Measurements from ENCODE around the gene ODC1.

DNA sequence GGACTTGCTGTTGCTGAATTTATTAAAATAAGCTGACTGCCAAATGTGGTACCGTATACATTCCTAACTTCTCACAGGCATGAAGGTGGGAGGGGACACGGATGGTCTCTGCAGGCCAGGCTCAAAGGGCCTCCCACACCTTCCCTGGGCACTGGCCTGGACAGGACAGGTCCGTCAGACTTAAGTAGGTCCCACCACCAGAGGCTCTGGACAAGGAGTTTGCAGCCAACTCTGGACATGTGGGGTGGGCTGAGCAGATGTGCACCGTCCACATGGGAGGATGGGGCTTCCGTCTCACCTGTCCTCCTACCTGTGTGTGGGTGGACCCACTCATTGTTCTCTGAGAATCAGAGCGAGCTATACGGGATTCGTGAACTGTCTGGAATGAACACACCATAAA lies 8.2 kb downstream of the ODC1 start:
- TF ChIP-seq ZFX (IDR thresholded peaks at IDR 0.05) = no peak
- no peak for TF ChIP-seq POLR2A (IDR thresholded peaks at IDR 0.05; ENCODE audit: borderline replicate concordance, extremely low read depth, insufficient read depth, insufficient read length)
- TF ChIP-seq, protein P1, sequence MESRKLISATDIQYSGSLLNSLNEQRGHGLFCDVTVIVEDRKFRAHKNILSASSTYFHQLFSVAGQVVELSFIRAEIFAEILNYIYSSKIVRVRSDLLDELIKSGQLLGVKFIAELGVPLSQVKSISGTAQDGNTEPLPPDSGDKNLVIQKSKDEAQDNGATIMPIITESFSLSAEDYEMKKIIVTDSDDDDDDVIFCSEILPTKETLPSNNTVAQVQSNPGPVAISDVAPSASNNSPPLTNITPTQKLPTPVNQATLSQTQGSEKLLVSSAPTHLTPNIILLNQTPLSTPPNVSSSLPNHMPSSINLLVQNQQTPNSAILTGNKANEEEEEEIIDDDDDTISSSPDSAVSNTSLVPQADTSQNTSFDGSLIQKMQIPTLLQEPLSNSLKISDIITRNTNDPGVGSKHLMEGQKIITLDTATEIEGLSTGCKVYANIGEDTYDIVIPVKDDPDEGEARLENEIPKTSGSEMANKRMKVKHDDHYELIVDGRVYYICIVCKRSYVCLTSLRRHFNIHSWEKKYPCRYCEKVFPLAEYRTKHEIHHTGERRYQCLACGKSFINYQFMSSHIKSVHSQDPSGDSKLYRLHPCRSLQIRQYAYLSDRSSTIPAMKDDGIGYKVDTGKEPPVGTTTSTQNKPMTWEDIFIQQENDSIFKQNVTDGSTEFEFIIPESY (IDR thresholded peaks at IDR 0.05; ENCODE audit: extremely low read depth, insufficient replicate concordance, low read length) = no peak
- no peak for TF ChIP-seq POLR2AphosphoS5 (IDR thresholded peaks at IDR 0.05; ENCODE audit: low read depth, low read length)
- TF ChIP-seq, protein P2, sequence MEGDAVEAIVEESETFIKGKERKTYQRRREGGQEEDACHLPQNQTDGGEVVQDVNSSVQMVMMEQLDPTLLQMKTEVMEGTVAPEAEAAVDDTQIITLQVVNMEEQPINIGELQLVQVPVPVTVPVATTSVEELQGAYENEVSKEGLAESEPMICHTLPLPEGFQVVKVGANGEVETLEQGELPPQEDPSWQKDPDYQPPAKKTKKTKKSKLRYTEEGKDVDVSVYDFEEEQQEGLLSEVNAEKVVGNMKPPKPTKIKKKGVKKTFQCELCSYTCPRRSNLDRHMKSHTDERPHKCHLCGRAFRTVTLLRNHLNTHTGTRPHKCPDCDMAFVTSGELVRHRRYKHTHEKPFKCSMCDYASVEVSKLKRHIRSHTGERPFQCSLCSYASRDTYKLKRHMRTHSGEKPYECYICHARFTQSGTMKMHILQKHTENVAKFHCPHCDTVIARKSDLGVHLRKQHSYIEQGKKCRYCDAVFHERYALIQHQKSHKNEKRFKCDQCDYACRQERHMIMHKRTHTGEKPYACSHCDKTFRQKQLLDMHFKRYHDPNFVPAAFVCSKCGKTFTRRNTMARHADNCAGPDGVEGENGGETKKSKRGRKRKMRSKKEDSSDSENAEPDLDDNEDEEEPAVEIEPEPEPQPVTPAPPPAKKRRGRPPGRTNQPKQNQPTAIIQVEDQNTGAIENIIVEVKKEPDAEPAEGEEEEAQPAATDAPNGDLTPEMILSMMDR (IDR thresholded peaks at IDR 0.05 in 2 of 3, conservative IDR thresholded peaks at IDR 0.05 in 1 of 3; ENCODE audit: borderline replicate concordance in 1 of 3, insufficient read depth in 1 of 3, low read depth in 2 of 3, low read length in 2 of 3) = no peak
- no peak for TF ChIP-seq ZNF274 (IDR thresholded peaks at IDR 0.05; ENCODE audit: low read depth, low read length)
- TF ChIP-seq SP1 (IDR thresholded peaks at IDR 0.05; ENCODE audit: low read depth) = no peak
- TF ChIP-seq, protein P3, sequence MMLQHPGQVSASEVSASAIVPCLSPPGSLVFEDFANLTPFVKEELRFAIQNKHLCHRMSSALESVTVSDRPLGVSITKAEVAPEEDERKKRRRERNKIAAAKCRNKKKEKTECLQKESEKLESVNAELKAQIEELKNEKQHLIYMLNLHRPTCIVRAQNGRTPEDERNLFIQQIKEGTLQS (IDR thresholded peaks at IDR 0.05) = no peak
- no peak for TF ChIP-seq EZH2 (IDR thresholded peaks at IDR 0.05)
- TF ChIP-seq, protein P4, sequence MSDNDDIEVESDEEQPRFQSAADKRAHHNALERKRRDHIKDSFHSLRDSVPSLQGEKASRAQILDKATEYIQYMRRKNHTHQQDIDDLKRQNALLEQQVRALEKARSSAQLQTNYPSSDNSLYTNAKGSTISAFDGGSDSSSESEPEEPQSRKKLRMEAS (IDR thresholded peaks at IDR 0.05) = no peak
